ENCODE data around the gene CKAP4.

Gene CKAP4

DNA sequence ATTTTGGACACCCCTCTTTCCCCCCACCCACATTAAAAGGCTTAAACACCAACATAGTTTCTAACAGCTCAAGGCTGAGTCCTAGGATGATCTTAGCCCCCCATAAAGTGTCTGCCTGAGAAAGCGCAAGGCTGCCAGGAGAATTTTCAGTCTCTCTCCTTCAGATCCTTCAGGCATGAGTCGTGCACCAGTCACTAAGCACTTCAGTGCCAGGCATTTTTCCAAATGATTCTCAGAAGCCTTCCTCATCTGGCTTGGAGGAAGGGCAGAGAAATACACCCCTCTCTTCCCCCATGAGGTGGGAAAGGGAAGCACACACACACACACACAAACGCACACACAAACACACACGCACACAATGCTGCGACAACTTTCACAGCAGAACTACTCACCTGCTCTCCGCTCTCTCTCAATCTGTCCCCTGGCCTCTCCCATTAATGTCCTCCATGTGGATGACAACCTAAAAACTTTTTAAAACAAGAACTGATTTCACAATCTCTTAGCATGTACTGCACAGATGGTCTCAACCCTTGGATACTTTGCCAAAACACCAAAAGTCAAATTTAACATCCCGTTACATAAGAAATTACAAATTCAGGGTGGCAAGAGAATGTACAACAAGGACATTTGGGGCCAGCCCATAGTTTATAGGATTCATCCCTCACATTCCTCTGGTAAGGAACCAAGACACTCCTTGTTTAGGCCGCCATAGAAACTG is 49.8 kb downstream of the CKAP4 start:
- DNase-seq (ENCODE audit: low read depth), result peak; percentile 71

DNA sequence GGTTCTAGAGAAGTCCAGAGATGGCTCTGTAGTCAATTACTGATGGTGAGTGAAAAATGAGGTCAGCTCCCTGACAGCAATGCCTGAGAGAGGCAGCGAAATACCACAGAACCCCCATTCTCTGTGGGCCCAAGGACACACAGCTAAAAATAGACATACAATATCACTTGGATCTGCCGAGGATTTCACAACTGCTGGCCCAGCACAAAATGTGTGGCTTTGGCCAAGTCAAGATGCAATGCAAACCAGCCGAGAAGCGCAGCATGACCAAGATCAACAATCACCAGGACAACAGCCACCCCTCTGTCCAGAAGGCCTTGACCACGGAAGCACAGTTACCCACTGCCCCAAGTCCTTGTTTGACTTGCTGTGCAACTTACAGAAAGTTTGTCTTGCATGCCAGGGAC is 52.2 kb downstream of the CKAP4 start:
- peak; percentile 89 for DNase-seq (ENCODE audit: low read depth)

DNA sequence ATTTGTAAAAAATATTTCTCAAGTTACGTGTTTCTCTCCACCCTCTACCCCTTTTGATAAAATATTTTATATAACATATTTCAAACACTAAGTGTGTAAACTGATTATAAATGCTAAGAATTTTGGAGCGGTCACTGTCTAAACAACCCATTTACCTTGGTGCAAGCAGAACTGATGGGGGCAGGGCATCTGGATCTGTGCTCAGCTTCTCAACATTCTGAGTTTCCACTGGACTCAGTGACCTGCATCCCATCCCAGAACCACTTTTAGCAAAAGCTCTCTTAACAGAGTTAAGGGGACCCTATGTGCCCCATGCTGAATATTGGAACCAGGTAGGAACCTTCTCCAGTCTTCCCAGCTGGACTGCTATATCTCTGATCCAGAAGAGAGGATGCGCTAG is 53.5 kb downstream of the CKAP4 start:
- DNase-seq (ENCODE audit: low read depth), result no peak

DNA sequence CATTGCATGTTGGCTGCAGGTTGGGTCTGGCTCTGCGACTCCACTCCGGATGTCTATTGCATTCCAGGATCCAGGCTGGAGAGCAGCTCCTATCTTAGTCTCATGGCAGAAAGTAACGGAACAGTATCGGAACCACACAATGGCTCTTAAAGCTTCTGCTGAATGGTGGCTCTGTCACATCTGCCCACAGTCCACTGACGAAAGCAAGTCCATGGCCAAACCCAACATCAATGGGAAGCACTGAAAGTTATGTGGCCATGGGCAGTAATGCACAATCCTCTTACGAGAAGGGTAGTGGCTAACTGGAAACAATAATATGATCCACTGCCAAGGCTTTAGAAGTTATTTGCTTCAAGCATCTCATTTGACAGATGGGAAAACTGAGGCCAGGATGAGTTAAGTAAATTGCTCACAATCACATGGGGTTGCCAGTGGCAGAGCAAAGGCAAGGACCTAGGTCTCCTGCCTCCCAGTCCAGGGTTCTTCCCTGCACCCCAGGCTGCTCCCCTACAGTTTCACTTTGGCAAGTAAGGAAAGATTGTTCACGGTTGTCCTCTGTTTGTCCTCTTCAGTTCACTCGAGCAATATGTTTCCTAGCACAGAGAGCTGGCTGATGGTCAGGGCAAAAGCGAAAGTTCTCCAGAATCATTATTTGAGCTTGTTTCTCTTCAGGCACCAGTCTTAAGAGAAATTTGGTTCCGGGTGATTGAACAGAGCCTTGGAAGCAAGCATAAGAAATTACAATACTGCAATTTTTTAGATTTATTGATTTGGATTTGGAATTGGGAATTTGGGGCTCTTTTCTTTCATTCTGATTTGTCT is 54.2 kb downstream of the CKAP4 start:
- DNase-seq (ENCODE audit: low read depth), result no peak

DNA sequence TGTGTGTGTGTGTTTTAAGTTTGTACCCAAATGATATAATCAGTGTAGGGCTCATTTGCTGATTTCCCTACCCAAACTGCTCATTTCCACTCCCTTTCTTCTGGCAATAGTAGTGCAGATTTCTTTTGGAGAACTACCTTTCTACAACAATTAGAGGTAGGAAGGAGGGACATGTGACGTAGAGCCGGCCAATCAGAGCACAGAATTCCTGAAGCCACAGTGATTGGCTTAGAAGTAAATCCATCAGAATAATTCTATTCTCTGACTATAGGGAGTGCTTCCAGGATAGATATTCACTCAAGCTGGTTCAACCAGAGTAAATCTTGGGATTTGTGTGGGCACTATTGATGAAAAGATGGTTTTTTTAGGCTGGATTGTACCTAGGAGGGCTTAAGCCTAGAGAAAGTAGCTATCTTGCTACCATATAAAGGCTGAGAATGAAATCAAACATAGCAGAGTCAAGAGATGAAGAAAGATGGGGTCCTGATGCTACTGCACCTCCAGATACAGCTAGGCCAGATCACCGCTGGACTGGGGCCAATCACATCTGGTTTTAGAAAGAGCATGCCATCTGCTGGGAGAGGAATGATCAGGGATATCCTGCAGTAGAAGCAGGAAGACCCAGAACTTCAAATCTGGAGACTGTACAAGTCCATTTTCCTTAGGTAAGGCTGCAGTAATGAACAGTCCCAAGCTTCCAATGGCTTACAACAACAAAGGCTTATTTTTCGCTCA is 55.0 kb downstream of the CKAP4 start:
- DNase-seq (ENCODE audit: low read depth), result no peak

DNA sequence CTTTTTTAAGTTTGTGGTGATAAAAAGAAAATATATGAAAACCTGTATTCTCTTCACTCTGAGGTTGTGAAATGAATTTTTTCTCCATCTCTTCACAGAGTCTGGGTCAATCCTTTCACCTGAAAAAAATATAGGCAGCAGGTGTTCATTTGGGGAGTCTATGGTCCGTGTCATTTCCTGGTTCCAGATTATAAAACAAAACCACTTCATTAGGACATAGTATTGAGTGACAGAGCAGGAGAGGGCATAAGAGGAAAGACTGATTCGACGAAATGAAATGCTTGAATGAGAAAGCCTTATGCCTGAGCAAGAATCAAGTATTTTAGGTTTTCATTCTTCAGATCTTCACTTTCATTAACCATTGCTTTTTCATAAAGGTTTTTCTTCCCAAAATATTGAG is 57.2 kb downstream of the CKAP4 start:
- DNase-seq (ENCODE audit: low read depth), result no peak

DNA sequence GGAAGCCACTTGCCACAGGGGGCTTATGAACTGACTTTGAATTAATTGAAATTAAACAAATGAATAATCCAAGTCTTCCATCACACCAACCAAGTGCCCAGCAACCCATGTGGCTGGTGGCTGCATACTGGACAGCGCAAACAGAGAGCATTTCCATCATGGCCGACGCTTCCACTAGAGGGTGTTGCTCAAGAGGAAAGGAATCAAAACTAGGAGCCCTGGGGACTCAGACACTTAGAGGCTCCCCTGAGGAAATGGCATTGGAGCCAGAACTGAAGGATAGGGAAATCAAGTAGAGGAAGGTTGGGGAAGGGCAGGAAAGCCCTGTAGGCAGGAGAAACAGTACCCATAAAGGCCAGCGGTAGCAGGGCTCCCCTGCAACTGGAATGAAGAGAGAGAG is 58.5 kb downstream of the CKAP4 start:
- no peak for DNase-seq (ENCODE audit: low read depth)

DNA sequence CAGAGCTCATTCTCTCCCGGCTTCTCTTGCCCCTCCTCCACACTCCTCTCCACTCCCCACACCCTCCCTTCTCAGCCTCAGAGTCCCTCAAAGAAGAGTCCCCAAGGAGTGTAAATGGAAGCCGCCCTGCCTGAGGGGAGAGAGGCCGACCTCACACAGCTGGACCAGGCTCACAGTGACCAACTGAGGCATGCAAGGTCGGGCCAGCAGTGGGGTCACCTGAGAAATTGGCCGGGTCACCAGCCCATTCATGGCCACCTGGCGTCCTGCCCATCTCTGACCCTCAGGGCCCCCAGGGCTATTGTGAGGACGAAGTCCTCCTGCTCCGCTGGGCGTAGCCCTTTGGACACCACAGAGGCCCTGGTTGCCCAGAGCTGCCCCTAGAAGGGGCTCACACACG is 59.6 kb downstream of the CKAP4 start:
- DNase-seq (ENCODE audit: low read depth), result no peak
